Measurements from ENCODE around the gene KRTAP6-2.

The KRTAP6-2 gene

GRCh38 chr21:30567617-30568016, 31.1 kb downstream of the KRTAP6-2 start:
- DNase-seq (ENCODE audit: low read depth in 2 of 2) = no peak

GRCh38 chr21:30563630-30564029, 35.1 kb downstream of the KRTAP6-2 start:
- no peak for DNase-seq (ENCODE audit: low read depth in 2 of 2)

GRCh38 chr21:30563072-30563471, 35.6 kb downstream of the KRTAP6-2 start:
- DNase-seq (ENCODE audit: low read depth in 2 of 2) = no peak

- DNase-seq (ENCODE audit: low read depth in 2 of 2) = no peak
Observed at GRCh38 chr21:30561957-30562356, 36.7 kb downstream of the KRTAP6-2 start.

GRCh38 chr21:30561264-30561895, 37.3 kb downstream of the KRTAP6-2 start, which contains the start of gene KRTAP19-7:
KRTAP19-7 (minus strand) TSS chr21:30561314; CDS start chr21:30561289, 25 bp downstream.
- no peak for DNase-seq (ENCODE audit: low read depth in 2 of 2)

GRCh38 chr21:30555095-30555494, 43.6 kb downstream of the KRTAP6-2 start:
- no peak for DNase-seq (ENCODE audit: low read depth in 2 of 2)

- no peak for DNase-seq (ENCODE audit: low read depth in 2 of 2)
Observed at GRCh38 chr21:30552782-30553181, 45.9 kb downstream of the KRTAP6-2 start.

Measured in stimulated activated CD8-positive, alpha-beta memory T cell treated with anti-CD3 and anti-CD28 coated beads, Interleukin-15, amount 100 ng/mL, for 4 hours (primary cell).